NCI-H446 (cell line): ENCODE data around the gene GALR1.

Experiments
- DNase-seq, 2 experiments: peaks; one replicate each; lab custom pipeline; 2025; lab: John Stamatoyannopoulos, UW

The GALR1 gene

DNA sequence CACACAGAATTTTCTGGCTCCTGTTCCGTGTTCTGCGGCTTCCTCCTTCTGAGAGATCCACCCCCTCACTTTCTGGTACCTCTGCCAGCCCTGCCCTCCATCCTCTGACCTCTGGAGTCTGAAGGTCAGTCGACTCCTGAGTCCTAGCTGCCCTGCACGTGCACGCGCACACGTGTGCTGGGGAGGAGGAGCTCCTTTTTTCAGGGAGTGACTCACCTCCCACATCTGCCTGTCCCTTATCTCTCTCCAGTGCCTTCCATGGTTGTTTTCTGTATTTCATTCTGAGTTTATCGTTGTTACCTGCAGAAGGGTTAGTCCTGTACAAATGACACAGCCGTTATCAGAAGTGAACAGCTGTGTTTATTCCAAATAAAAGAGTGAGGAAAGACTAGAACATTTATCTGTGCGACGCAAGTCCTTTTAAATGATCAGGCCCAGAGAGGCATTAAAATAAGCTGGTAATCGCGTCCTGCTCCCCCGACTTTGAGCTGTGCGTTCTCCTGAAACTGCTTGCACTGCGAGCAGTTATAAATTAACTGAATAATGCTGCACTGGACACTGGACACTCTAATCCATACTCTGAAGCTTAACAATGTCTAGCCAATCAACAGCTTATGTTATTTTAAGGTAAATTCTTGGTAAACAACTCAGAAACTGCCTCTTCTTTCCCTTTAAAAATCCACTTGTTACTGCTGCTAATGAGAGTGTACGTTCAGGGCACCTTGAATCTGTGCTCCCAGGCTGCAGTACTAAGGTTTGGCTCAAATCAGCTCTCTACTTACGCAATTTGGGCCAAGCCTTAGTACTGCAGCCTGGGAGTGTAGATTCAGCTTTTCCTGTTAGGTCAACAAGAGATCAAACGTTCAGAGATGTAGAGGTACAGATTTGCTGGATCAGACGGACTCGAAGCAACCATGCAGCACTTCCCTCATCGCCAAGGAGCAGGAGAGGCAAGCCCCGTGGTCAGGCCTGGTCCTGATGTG, 72.5 kb downstream of the GALR1 start:
- DNase-seq = no peak

GRCh38 chr18:77323640-77324299, 74.1 kb downstream of the GALR1 start:
- no peak for DNase-seq
